NB4 (cell line): ENCODE results near the gene SMCO4.

ENCODE experiments used
- MYC ChIP-seq: IDR thresholded peaks from 2 replicates; pipeline ENCODE4 v1.6.1; 2011; ENCODE audit warnings: low read depth, low read length
- POLR2A ChIP-seq: IDR thresholded peaks from 2 replicates; pipeline ENCODE4 v1.6.1; 2011; ENCODE audit warnings: mild to moderate bottlenecking; ENCODE audit not compliant: insufficient read length; ENCODE audit errors: extremely low read depth
- TF ChIP-seq, protein P1 (sequence below): IDR thresholded peaks from one replicate; pipeline ENCODE4 v1.5.1; 2012; ENCODE audit warnings: low read depth, low read length
- TF ChIP-seq, protein P2 (sequence below): IDR thresholded peaks from 2 replicates; pipeline ENCODE4 v1.6.1; 2011; ENCODE audit warnings: low read depth, low read length

DNA sequence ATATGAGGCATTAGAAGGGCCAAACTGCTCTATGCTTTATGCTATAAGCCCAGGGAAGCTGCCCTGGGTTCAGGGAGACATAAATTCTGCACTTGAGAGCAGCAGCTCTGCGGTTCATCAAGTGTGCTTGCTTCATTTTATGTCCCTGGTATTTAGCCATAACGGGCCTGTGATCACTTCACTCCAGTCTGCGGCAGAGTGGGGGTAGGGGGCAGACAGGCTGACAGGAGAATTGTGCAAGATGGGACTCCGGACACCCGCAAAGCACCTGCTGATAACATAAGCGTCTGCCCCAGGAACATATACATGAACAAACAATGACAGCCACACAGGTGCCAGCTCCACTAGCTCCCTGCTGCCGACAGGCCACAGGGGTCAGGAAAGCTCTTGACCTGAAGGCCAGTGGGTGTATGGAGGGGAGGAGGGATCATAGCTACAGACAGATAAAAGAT is 56.1 kb downstream of the SMCO4 start:
- TF ChIP-seq, protein P1, sequence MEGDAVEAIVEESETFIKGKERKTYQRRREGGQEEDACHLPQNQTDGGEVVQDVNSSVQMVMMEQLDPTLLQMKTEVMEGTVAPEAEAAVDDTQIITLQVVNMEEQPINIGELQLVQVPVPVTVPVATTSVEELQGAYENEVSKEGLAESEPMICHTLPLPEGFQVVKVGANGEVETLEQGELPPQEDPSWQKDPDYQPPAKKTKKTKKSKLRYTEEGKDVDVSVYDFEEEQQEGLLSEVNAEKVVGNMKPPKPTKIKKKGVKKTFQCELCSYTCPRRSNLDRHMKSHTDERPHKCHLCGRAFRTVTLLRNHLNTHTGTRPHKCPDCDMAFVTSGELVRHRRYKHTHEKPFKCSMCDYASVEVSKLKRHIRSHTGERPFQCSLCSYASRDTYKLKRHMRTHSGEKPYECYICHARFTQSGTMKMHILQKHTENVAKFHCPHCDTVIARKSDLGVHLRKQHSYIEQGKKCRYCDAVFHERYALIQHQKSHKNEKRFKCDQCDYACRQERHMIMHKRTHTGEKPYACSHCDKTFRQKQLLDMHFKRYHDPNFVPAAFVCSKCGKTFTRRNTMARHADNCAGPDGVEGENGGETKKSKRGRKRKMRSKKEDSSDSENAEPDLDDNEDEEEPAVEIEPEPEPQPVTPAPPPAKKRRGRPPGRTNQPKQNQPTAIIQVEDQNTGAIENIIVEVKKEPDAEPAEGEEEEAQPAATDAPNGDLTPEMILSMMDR: no peak
- TF ChIP-seq POLR2A (no peak), MYC (0 out of 2 replicates have a peak, but pooled peaks have one; percentile 10)
- TF ChIP-seq, protein P2, sequence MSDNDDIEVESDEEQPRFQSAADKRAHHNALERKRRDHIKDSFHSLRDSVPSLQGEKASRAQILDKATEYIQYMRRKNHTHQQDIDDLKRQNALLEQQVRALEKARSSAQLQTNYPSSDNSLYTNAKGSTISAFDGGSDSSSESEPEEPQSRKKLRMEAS: no peak
